Stomach (tissue), 4 donors: Measurements from ENCODE around the gene CST3.

Source experiments
- EP300 ChIP-seq: sonication (generic); formaldehyde crosslinking; IDR thresholded peaks from one replicate; pipeline ENCODE4 v1.6.1; 2017; ENCODE audit warnings: antibody characterized with exemption
- POLR2A ChIP-seq, 4 donors: fragments of 450-650 bp; IDR thresholded peaks; one replicate each; pipeline ENCODE4 v1.6.1; 2016; ENCODE audit warnings: antibody characterized with exemption in 4 of 4, control low read depth in 2 of 4, mild to moderate bottlenecking in 1 of 4, moderate library complexity in 1 of 4
- POLR2AphosphoS5 ChIP-seq, 3 donors: sonication (generic); formaldehyde crosslinking; IDR thresholded peaks; one replicate each; pipeline ENCODE4 v1.6.1; 2016; ENCODE audit warnings: antibody characterized with exemption in 3 of 3
- TF ChIP-seq, protein P1 (sequence below), 7 experiments: fragments of 450-650 bp in 4 of 7; fragments of 200-600 bp in 3 of 7; sonication (generic) in 3 of 7; IDR thresholded peaks; one replicate each; pipeline ENCODE4 v1.5.1; 2016 to 2019; ENCODE audit warnings: antibody characterized with exemption in 7 of 7, control low read depth in 2 of 7, mild to moderate bottlenecking in 1 of 7

DNA sequence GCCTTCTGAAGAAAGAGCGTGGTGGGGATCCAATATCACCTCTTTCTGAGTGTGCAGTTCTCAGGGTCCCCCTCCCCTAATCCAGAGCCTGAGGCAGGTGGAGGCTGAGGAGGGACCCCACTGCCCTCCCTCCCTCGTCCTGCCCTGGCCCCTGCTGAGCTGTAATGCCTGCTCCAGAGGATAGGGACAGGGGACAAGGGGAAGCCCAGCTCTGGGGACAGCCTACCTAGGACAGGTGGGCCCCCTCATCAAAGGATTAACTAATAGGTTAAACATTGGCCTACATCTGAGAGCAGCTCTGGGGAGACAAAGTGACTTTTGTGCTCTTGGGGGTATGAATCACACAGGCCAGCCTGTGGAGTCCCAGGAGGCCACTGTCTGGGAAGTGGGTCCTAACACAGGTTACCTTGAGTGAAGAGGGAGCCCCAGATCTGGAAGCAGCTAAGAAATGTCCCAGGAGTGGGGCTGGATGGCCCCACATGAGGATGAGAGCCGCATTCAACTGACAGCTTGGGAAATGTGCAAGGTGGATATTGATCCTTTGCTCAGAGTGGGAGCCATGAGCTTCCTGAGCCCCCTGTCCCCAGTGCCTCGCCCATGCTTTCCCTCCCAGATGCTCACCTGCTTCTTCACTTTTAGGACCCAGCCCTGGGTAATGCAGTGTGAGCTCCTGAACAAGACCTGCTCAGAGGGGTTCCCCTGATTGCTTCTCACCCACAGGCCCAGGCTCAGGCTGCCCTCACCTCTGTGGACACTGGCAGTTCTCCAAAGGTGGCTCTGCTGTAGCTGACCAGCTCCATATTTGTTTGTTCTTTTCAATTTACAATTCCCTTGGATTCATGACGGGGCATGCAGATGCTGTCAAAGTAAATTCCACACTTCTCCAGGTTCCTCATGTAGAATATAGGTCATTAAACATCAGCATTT, 51.7 kb downstream of the CST3 start:
- TF ChIP-seq, protein P1, sequence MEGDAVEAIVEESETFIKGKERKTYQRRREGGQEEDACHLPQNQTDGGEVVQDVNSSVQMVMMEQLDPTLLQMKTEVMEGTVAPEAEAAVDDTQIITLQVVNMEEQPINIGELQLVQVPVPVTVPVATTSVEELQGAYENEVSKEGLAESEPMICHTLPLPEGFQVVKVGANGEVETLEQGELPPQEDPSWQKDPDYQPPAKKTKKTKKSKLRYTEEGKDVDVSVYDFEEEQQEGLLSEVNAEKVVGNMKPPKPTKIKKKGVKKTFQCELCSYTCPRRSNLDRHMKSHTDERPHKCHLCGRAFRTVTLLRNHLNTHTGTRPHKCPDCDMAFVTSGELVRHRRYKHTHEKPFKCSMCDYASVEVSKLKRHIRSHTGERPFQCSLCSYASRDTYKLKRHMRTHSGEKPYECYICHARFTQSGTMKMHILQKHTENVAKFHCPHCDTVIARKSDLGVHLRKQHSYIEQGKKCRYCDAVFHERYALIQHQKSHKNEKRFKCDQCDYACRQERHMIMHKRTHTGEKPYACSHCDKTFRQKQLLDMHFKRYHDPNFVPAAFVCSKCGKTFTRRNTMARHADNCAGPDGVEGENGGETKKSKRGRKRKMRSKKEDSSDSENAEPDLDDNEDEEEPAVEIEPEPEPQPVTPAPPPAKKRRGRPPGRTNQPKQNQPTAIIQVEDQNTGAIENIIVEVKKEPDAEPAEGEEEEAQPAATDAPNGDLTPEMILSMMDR (IDR thresholded peaks at IDR 0.05), result no peak
- no peak for TF ChIP-seq POLR2AphosphoS5 (IDR thresholded peaks at IDR 0.05)
- TF ChIP-seq POLR2A (IDR thresholded peaks at IDR 0.05), result no peak
- no peak for TF ChIP-seq EP300
